ENCODE data around the gene HORMAD2.

GRCh38 chr22:30185549-30185948 is 105.3 kb downstream of the HORMAD2 start:
- TF ChIP-seq TAF1 (IDR thresholded peaks at IDR 0.05; ENCODE audit: borderline replicate concordance, insufficient read depth, low read length) (no peak), FOXP2 (optimal IDR thresholded peaks at IDR 0.05; ENCODE audit: borderline replicate concordance, extremely low read depth, extremely low read length, insufficient read depth) (no peak), POLR2AphosphoS5 (IDR thresholded peaks at IDR 0.05; ENCODE audit: low read depth, low read length) (no peak), SIN3A (IDR thresholded peaks at IDR 0.05; ENCODE audit: borderline replicate concordance, insufficient read depth, low read length) (no peak)
- TF ChIP-seq, protein P1, sequence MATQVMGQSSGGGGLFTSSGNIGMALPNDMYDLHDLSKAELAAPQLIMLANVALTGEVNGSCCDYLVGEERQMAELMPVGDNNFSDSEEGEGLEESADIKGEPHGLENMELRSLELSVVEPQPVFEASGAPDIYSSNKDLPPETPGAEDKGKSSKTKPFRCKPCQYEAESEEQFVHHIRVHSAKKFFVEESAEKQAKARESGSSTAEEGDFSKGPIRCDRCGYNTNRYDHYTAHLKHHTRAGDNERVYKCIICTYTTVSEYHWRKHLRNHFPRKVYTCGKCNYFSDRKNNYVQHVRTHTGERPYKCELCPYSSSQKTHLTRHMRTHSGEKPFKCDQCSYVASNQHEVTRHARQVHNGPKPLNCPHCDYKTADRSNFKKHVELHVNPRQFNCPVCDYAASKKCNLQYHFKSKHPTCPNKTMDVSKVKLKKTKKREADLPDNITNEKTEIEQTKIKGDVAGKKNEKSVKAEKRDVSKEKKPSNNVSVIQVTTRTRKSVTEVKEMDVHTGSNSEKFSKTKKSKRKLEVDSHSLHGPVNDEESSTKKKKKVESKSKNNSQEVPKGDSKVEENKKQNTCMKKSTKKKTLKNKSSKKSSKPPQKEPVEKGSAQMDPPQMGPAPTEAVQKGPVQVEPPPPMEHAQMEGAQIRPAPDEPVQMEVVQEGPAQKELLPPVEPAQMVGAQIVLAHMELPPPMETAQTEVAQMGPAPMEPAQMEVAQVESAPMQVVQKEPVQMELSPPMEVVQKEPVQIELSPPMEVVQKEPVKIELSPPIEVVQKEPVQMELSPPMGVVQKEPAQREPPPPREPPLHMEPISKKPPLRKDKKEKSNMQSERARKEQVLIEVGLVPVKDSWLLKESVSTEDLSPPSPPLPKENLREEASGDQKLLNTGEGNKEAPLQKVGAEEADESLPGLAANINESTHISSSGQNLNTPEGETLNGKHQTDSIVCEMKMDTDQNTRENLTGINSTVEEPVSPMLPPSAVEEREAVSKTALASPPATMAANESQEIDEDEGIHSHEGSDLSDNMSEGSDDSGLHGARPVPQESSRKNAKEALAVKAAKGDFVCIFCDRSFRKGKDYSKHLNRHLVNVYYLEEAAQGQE (IDR thresholded peaks at IDR 0.05; ENCODE audit: insufficient read depth in 1 of 2, low read depth in 2 of 2, low read length in 2 of 2), result no peak

All from PFSK-1 (cell line).